Stomach (tissue), 4 donors: ENCODE results near the gene LCN2.

Experiments used
- POLR2AphosphoS5 ChIP-seq, 3 donors: sonication (generic); formaldehyde crosslinking; IDR thresholded peaks; one replicate each; pipeline ENCODE4 v1.6.1; 2016; ENCODE audit warnings: antibody characterized with exemption in 3 of 3
- TF ChIP-seq, protein P1 (sequence below), 7 experiments: fragments of 450-650 bp in 4 of 7; fragments of 200-600 bp in 3 of 7; sonication (generic) in 3 of 7; IDR thresholded peaks; one replicate each; pipeline ENCODE4 v1.5.1; 2016 to 2019; ENCODE audit warnings: antibody characterized with exemption in 7 of 7, control low read depth in 2 of 7, mild to moderate bottlenecking in 1 of 7

DNA sequence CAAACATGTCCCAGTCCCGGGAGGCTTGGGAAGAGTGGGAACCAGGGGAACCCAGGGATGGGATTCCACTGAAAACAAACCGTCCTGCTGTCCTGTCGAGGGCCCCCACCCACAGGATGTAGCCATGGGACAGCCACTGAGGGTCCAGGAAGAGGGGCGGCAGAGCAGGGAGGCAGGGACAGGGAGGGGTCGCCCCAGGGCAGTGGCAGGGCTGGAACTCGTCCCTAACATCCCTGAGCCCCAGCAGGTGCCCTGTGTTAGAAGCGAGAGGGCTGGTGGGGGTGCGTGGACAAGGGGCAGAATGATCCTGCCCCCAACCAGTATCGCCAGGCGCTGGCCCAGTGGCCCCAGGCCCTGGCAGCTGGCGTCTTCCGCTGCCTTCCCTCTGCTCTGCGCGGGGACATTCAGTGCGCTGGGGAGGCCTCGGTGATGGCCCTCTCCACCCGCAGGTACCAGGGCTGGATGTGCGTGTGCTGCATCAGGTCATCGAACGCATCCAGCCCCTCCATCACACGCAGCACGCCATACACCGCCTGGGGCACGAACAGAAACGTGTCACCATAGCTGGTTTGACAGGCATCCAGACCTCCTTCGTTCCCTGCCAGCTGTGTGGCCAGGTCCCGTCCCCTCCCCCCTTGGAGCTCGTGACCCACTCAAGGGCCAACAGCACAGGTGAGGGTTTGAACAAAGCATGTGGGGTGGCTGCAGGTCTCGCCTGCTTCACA, 28.4 kb upstream of the LCN2 start:
- TF ChIP-seq, protein P1, sequence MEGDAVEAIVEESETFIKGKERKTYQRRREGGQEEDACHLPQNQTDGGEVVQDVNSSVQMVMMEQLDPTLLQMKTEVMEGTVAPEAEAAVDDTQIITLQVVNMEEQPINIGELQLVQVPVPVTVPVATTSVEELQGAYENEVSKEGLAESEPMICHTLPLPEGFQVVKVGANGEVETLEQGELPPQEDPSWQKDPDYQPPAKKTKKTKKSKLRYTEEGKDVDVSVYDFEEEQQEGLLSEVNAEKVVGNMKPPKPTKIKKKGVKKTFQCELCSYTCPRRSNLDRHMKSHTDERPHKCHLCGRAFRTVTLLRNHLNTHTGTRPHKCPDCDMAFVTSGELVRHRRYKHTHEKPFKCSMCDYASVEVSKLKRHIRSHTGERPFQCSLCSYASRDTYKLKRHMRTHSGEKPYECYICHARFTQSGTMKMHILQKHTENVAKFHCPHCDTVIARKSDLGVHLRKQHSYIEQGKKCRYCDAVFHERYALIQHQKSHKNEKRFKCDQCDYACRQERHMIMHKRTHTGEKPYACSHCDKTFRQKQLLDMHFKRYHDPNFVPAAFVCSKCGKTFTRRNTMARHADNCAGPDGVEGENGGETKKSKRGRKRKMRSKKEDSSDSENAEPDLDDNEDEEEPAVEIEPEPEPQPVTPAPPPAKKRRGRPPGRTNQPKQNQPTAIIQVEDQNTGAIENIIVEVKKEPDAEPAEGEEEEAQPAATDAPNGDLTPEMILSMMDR (IDR thresholded peaks at IDR 0.05), result no peak
- no peak for TF ChIP-seq POLR2AphosphoS5 (IDR thresholded peaks at IDR 0.05)
